AG04450 (cell line): ENCODE measurements around the gene CLIP1. TPM values are rescaled to one million over a fixed set of nuclear protein-coding genes. Genes with fewer than 3 reads are reported as not detected.

Experiments
- CTCF ChIA-PET: fragments of 300-600, 350-600 bp; formaldehyde crosslinking; extraction: SDS; loops from one replicate; lab custom pipeline; 2022; ENCODE audit warnings: antibody characterized with exemption, inconsistent platforms; lab: Charles Lee
- POLR2A ChIA-PET: fragments of 350-600 bp; formaldehyde crosslinking; extraction: SDS; loops from one replicate; lab custom pipeline; 2021; ENCODE audit warnings: antibody characterized with exemption, inconsistent platforms; lab: Yijun Ruan, JAX
- DNase-seq: peaks from one replicate; pipeline ENCODE4 v3.0.0-alpha.2; 2011; ENCODE audit warnings: low read depth, low spot score
- H3K27ac ChIP-seq: one replicate; pipeline ENCODE4 v1.5.1; 2012; ENCODE audit warnings: low read depth, low read length, control low read depth
- H3K27me3 ChIP-seq: one replicate; pipeline ENCODE4 v1.6.0; 2012; ENCODE audit warnings: low read length; ENCODE audit not compliant: control insufficient read depth, insufficient read depth
- H3K4me3 ChIP-seq: 2 replicates; pipeline ENCODE4 v1.5.1; 2011; ENCODE audit warnings: mild to moderate bottlenecking, low read depth, low read length, control low read depth
- H3K9me3 ChIP-seq: 2 replicates; pipeline ENCODE4 v1.5.1; 2012; ENCODE audit warnings: low read length; ENCODE audit not compliant: control insufficient read depth, insufficient read depth
- polyA plus RNA-seq: library from polyadenylated mRNA; depleted of rRNA; stranded (reverse); fragments of >200 nt; gene quantifications from 2 replicates; pipeline ENCODE4 v1.2.3, GENCODE V29; 2011
- TF ChIP-seq, protein P1 (sequence below): IDR thresholded peaks from 2 replicates; pipeline ENCODE4 v1.5.1; 2011; ENCODE audit warnings: low read depth, low read length, control low read depth, inconsistent platforms

The CLIP1 gene
- polyA plus RNA-seq, 1 experiment: 63.6 TPM

DNA sequence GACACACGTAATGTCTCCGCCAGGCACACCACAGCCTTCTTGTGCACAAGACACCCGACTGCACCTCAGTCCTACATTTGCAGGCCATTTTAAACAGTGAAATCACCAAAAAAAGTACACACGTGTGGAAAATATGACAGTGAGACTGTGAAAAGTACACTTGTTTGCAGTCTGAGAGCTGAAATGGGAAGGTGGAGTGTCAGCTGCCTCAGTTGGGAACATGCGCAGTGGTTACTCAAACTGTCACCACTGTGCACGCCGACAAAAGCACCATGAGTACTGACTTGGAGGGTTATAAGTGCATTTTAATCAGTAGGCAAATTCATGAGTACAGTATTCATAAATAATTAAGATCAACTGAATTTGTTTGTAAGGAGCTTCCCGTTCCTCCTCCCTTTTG lies 171.9 kb downstream of the CLIP1 start:
- no peaks in the 10 kb centered on the region; the same call in 1 of the 2 replicates for H3K9me3 ChIP-seq
- no peak for DNase-seq
- POLR2A ChIA-PET: no interaction called here
- TF ChIP-seq, protein P1, sequence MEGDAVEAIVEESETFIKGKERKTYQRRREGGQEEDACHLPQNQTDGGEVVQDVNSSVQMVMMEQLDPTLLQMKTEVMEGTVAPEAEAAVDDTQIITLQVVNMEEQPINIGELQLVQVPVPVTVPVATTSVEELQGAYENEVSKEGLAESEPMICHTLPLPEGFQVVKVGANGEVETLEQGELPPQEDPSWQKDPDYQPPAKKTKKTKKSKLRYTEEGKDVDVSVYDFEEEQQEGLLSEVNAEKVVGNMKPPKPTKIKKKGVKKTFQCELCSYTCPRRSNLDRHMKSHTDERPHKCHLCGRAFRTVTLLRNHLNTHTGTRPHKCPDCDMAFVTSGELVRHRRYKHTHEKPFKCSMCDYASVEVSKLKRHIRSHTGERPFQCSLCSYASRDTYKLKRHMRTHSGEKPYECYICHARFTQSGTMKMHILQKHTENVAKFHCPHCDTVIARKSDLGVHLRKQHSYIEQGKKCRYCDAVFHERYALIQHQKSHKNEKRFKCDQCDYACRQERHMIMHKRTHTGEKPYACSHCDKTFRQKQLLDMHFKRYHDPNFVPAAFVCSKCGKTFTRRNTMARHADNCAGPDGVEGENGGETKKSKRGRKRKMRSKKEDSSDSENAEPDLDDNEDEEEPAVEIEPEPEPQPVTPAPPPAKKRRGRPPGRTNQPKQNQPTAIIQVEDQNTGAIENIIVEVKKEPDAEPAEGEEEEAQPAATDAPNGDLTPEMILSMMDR: no peak
- H3K4me3 ChIP-seq: no peak overlapping the region
- CTCF ChIA-PET: interaction anchor here (0.5 kb wide), 1 partner anchor 39 kb away, joined by 6 read pairs; no protein-coding TSS in a partner anchor
- H3K27me3 ChIP-seq: no peaks in the 10 kb centered on the region
- no peak overlapping the region for H3K27ac ChIP-seq

DNA sequence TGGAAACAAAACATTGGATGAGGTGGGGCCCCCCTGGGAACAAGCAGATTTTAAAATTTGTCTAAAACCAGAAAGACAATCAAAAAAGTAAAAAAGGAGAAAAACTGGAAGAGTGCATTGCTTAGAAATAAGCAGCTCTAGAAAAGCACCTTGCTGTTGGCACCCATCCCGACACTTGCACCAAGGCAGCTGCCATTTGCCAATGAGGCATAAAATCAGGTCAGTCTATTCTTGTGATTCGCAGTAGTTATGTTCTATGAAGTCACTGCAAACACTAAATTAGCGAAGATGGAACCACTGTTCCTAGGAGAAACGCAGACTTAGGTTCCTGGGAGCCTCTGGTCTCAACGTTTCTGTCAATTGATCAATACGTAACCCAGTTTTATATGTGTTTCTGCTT lies 172.4 kb downstream of the CLIP1 start:
- ChIA-PET POLR2A (no interaction called here), CTCF (no interaction called here)
- Histone ChIP-seq H3K9me3 (no peaks in the 10 kb centered on the region; the same call in 1 of the 2 replicates), H3K27me3 (no peaks in the 10 kb centered on the region), H3K4me3 (no peak overlapping the region), H3K27ac (no peak overlapping the region)
- no peak for DNase-seq
- TF ChIP-seq, protein P1: no peak

DNA sequence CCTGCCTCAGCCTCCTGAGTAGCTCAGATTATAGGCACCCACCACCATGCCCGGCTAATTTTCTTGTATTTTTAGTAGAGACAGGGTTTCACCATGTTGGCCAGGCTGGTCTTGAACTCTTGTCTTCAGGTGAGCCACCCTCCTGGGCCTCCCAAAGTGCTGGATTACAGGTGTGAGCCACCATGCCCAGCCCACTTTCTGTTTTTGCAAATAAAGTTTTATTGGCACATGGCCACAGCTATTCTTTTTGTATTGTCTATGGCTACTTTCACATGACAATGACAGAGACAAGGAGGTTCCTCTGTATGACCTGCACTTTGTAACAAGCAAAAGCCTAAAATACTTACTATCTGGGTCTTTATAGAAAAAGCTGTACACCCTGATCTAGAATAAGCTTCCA lies 176.9 kb downstream of the CLIP1 start:
- TF ChIP-seq, protein P1: no peak
- CTCF ChIA-PET: no interaction called here
- no peaks in the 10 kb centered on the region for H3K9me3 ChIP-seq
- no peak for DNase-seq
- H3K4me3 ChIP-seq: no peak overlapping the region
- no peak overlapping the region for H3K27ac ChIP-seq
- POLR2A ChIA-PET: interaction anchor here (0.7 kb wide), 1 partner anchor 23 kb away, joined by 3 read pairs; no protein-coding TSS in a partner anchor
- no peaks in the 10 kb centered on the region for H3K27me3 ChIP-seq

DNA sequence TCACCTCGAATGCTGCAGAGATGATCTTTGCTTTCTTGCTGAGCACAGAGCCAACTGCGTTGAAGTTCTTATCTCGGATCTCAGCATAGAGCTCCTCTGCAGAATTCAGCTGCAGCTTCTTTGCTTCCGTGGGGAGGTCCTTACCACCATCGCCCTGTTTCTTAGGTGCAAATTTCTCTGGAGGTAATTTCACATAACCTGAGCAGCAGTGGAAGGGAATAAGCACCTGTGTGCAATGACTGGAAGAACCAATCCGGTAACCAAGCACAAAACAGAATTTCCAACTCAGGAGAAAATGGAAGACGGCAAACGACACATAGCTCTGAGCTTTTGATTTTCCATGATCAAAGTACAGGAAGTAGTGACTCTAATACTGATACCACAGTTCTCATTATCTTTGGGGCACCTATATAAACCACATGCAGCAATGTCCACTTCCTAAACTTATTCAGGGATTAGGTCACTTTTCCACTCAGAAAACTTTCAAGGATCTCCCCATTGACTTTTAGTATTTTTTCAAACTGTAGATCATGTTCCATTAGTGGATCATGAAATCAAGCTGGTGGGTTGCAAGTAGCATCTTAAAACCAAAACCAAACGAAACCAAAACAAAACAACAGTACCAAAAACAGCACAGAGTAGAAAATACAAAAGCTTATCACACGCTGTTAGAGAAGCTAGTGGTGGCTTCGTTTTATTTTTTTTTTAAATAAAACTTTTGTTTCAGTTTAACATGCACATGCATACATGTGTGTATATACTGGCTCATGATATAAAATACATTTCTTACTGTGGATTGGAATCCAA lies 177.7 kb downstream of the CLIP1 start:
- H3K27ac ChIP-seq: no peak overlapping the region
- ChIA-PET CTCF (interaction anchor here (0.5 kb wide), 1 partner anchor 44 kb away, joined by 10 read pairs; no protein-coding TSS in a partner anchor), POLR2A (interaction anchor here (0.7 kb wide), 1 partner anchor 24 kb away, joined by 3 read pairs; no protein-coding TSS in a partner anchor)

More for the DNA sequence above, 177.7 kb downstream of the CLIP1 start:
- TF ChIP-seq, protein P1: no peak
- DNase-seq: no peak
- Histone ChIP-seq H3K4me3 (no peak overlapping the region), H3K9me3 (no peaks in the 10 kb centered on the region), H3K27me3 (no peaks in the 10 kb centered on the region)
